ENCODE data around the gene HORMAD2.

Gene HORMAD2

GRCh38 chr22:30079952-30080533 lies at the start of gene HORMAD2:
HORMAD2 (plus strand) TSS chr22:30080464; CDS start chr22:30093953, 13,489 bp downstream.
- no peak for DNase-seq (ENCODE audit: low read depth)

GRCh38 chr22:30031328-30031727 lies 48.9 kb upstream of the HORMAD2 start:
- no peak for DNase-seq (ENCODE audit: low read depth)

- no peak for DNase-seq (ENCODE audit: low read depth)
These were observed 48.4 kb upstream of the HORMAD2 start for GRCh38 chr22:30031764-30032455.

GRCh38 chr22:30033137-30033536 lies 47.1 kb upstream of the HORMAD2 start:
- no peak for DNase-seq (ENCODE audit: low read depth)

GRCh38 chr22:30033901-30034300 lies 46.4 kb upstream of the HORMAD2 start:
- no peak for DNase-seq (ENCODE audit: low read depth)

- no peak for DNase-seq (ENCODE audit: low read depth)
These were observed 43.6 kb upstream of the HORMAD2 start for GRCh38 chr22:30036656-30037055.

- DNase-seq (ENCODE audit: low read depth): no peak
These were observed 42.0 kb upstream of the HORMAD2 start for GRCh38 chr22:30038219-30038618.

GRCh38 chr22:30040499-30041260 lies 39.6 kb upstream of the HORMAD2 start:
- DNase-seq (ENCODE audit: low read depth): no peak

GRCh38 chr22:30041475-30041874 lies 38.8 kb upstream of the HORMAD2 start:
- DNase-seq (ENCODE audit: low read depth): no peak

- DNase-seq (ENCODE audit: low read depth): no peak
These were observed 38.4 kb upstream of the HORMAD2 start for GRCh38 chr22:30041881-30042280.

- DNase-seq (ENCODE audit: low read depth): no peak
These were observed 37.1 kb upstream of the HORMAD2 start for GRCh38 chr22:30043161-30043560.

GRCh38 chr22:30044369-30044768 lies 35.9 kb upstream of the HORMAD2 start:
- DNase-seq (ENCODE audit: low read depth): no peak

GRCh38 chr22:30044881-30045493 lies 35.3 kb upstream of the HORMAD2 start:
- DNase-seq (ENCODE audit: low read depth): no peak

GRCh38 chr22:30045494-30045887 lies 34.8 kb upstream of the HORMAD2 start:
- DNase-seq (ENCODE audit: low read depth): no peak

- no peak for DNase-seq (ENCODE audit: low read depth)
These were observed 34.2 kb upstream of the HORMAD2 start for GRCh38 chr22:30045901-30046715.

GRCh38 chr22:30046716-30047363 lies 33.4 kb upstream of the HORMAD2 start:
- DNase-seq (ENCODE audit: low read depth): no peak

GRCh38 chr22:30047364-30047738 lies 32.9 kb upstream of the HORMAD2 start:
- DNase-seq (ENCODE audit: low read depth): no peak

- DNase-seq (ENCODE audit: low read depth): no peak
These were observed 31.6 kb upstream of the HORMAD2 start for GRCh38 chr22:30048681-30049080.

GRCh38 chr22:30054067-30054763 lies 26.0 kb upstream of the HORMAD2 start:
- DNase-seq (ENCODE audit: low read depth): no peak

- no peak for DNase-seq (ENCODE audit: low read depth)
These were observed 25.5 kb upstream of the HORMAD2 start for GRCh38 chr22:30054764-30055069.

GRCh38 chr22:30056015-30056414 lies 24.2 kb upstream of the HORMAD2 start:
- DNase-seq (ENCODE audit: low read depth): no peak

Measured in stimulated activated CD8-positive, alpha-beta memory T cell treated with anti-CD3 and anti-CD28 coated beads, Interleukin-12 subunit alpha, Interleukin-12 subunit beta, amount 100 ng/mL, for 4 hours (primary cell).